Cerebellar cortex (tissue), 1 donor: ENCODE data around the gene TMEM147.

ENCODE experiments used
- DNase-seq: peaks from one replicate; pipeline ENCODE4 v3.0.0-alpha.2; 2015; ENCODE audit warnings: low spot score

The TMEM147 gene

DNA sequence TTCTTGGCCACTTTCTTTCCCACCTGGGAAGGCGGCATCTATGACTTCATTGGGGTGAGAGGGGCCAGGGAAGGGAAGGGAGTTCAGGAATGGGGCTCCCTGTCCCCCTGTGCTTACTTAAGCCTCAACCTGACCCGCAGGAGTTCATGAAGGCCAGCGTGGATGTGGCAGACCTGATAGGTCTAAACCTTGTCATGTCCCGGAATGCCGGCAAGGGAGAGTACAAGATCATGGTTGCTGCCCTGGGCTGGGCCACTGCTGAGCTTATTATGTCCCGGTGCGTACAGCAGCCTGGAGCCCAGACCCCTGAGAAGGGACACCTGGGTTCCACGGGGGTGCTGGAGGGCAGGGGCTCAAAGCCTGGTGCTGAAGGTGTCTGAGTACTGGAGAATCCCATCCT is 1.1 kb downstream of the TMEM147 start:
- no peak for DNase-seq

DNA sequence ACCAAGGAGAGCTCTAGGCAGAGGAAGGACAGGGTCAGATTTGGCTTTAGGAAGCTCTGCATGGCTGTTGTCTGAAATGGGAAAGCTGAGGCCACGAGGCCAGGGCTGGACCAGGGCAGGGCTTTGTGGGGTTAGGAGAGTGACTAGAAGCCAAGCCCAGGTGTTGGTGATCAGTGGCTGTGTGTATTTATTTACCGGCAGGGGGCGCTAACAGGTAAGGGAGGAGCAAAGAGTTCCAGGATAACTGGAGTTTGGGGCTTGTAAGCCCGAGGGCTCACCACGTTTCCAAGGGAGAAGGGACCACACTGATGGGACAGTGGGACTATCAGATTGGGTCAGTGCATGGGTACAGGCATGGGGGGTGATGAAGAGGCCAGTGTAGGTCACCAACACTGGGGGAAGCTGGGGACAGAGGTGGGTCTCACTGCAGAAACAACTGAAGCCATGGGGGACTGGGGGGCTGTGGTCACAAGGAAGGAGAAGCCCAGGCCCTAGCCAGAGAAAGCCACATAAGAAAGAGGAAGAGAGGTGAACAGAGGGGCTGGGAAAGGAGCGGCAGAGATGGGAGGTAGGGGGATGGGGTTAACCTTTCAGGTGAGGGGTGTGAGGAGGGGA is 3.9 kb downstream of the TMEM147 start:
- DNase-seq, result peak; percentile 88

DNA sequence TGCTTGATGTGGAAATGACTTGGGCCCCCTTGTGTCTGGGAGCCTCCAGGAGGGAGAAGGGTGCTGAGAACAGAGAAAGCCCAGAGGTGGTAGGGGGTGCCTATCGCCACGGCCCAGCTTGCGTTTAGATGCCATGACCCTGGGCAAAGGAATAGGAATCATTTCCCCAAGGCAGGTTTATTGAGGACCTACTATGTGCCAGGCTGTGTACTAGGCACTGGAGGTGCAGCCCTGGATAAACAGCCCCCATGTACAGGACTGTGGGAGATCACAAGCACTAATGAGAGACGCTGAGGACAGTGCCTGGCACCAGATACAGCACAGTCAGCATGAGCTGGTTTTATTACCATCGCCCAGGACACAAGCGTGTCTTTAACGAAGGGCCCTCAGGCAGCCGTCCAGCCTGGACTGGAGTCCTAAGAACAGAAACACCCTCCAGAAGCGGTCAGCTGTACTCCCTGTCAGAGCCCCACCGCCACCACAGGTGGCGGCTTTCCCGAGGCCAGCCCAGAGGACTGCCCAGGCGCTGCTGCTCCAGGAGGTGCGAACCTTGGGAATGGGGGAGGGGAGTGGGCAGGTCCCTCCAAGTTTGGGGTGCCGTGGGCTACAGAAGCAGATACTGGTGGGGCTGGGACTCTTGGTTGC is 4.6 kb downstream of the TMEM147 start:
- DNase-seq, result no peak

DNA sequence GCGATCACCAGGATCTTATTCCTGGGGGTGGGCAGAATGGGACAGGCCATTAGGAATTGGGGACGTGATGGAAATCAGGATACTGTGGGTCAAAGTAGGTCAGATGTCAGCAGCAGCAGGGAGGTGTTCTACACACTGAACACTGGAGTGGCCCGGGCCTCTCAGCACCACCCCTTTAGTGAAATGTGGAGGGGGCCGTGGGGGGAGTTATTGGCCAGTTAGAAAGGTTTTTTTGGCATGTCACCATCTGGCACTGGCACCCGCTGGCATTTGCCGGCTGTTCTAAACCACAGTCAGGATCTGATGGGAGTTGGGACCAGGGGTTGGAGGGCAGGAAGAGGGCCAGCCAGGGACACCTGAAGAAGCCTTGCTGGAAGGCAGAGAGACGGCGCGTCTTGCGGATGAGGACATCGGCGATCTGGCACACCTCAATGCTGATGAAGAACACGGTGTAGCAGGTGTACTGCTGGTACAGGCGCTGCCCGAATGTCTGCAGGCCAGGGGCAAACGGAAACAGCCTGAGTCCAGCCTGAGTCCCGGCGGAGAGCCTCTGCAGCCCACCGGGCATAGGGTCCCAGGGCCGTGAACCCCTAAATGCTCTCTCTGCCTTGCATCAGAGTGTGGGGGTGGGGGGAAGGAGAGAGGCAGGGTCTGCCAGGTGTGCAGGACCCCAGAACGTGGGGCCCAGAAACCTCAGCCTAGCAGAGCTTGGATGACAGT is 5.8 kb downstream of the TMEM147 start:
- no peak for DNase-seq

DNA sequence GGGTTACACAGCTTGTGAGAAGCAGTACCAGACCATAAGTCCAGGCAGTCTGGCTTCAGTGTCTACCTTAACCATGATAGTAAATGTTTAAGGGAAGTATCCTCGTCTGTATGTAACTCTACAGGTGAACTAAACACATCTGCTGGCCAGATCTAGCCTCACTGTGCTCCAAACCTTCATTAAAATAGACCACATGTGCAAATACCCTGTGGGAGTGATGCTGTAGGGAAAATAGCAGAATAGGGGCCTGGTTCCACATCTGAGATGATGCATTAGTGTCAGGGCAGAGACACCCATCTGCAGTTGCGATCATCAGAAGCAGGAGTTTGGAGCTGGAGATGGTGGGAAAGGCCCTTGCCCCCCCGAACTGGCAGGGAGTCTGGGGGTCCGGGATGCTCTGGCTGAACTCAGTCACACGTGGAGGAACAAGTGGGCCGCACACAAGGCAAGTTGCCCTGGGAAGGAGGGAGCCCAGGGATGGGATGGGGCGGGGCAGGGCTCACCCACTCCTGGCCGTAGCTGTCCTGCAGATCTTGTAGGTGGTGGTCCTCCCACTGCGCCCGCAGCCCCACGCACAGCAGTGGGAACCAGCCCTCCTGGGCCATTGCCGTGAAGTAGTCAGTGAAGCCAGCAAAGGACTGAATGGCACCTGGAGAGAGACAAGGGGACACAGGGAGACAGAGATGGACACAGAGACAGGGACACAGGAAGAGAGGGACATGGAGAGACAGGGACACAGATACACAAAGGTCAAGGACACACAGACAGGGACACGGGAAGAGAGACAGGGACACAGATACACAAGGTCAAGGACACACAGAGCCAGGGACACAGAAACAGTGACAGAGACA is 7.3 kb downstream of the TMEM147 start:
- no peak for DNase-seq

DNA sequence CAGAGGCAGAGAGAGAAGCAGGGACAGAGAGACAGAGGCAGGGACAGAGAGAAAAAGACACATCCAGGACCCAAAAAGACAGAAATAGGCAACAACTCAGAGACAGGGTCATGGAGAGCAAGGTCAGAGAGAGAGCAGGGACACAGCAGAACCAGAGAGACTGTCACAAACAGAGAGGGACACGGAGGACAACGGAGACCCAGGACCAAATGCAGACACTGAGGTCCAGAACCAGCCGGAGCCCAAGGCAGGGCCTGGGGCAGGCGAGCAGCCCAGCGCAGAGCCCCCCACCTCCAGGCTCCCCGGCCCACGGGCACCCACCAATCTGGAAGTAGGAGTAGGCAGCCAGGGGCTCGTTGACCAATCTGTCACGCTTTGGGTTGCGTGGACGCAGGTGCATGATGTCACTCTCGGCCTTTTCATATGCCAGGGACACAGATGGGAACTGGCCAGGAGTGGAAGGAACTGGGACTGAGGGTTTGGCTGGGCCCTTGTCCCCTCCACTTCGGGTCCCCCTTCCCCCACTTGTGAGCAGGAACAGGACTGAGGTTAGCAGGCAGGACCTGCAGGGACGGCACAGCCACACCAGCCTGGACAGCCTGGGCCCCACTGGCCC is 8.1 kb downstream of the TMEM147 start:
- DNase-seq, result peak; percentile 66

DNA sequence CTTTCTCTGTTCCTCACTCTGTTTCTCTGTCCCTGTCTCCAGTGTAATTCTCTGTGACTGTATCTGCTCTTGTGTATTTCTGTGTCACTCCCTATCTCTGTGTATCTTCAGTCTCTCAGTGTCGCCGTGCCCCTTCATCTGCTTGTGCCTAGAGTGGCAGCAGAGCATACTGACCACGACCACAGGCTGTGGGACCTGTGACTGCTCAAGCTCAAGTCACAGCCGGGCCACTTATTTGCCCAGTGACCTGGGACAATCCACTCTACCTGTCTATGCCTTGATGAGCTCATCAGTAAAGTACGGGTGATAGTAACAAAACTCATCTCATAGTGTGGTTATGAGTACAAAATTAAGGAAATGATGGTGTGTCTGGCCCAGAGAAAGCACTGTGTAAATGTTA is 8.7 kb downstream of the TMEM147 start:
- DNase-seq, result no peak

DNA sequence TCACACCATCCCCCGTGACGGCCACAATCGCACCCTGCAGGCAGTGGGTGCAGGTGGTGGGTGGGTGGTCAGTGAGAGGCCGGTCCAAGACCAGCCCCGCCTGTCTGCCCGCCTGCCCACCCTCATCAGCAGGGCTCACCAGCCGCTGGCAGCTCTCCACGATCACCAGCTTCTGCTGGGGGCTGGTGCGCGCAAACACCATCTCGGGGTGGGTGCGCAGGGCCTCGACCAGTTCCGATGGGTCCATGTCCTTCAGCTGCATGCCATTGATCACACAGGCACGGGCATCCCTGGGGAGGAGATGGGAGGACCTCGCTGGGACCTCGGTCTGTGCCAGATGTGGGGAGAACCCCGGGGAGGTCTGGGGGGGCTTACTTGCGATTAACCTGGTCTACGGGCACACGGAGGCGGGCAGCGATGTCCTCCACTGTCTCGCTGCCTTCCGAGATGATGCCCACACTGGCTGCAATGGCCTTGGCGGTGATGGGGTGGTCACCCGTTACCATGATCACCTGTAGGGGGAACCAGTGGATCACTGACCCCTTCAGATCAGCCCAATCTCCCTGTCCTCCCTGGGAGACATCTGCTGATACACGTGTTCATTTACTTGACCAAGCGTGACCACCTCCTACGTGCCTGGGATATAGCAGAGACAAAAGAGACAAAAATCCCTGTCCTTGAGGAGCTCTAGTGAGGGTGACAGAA is 10.0 kb downstream of the TMEM147 start:
- DNase-seq, result peak; percentile 39

DNA sequence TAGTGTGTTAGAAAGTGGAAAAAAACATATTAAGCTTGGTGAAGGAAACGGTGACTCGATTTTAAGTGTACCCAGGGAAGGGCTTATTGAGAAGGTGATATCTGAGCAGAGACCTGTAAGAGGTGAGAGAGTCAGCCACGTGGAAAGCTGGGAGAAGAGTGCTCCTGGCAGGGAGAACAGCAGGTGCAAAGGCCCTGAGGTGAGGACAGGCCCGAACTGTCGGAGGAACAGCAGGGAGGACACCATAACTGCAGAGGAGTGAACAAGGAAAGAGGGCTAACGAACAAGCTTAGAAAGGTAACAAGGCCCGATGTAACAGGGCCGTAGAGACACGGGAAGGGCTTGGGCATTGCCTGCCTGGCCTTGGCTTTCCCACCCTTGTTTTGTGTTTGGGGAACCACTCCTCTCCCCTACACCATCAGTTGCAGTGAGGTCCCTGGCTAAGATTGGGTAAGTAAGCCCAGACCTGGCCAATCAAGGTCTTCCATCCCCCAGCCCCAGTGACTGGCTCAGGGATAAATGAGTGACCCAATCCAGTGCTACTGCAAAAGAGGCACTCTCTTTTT is 10.7 kb downstream of the TMEM147 start:
- DNase-seq, result no peak

DNA sequence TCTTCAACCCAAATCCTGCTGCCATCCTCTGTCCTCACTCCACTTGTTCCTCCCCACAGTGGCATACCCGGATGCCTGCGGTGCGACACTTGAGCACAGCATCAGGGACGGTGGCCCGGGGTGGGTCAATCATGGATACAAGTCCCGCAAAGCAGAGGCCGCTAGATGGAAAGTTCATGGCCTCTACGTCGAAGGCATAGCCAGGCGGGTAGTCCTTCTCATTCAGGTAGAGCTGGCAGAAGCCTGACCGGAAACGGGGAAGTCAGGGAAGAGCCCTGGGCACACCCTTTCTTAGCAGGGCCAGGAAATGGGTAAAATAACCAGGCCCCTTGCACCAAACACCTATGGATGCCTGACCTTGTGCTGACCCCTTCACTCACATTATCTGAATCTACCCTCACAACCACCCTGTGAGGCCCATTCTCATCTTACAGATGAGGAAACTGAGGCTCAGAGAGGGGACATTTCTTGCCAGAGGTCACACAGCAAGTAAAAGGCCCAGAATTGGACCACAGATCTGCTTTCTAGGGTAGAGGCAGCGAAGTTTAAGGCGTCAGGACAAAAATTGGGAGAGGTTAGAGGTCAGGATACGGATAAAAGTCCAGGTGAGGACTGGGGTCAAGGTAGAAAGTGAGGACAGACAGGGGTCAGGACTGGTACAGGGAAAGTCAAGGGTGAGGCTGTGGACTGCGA is 11.6 kb downstream of the TMEM147 start:
- no peak for DNase-seq

DNA sequence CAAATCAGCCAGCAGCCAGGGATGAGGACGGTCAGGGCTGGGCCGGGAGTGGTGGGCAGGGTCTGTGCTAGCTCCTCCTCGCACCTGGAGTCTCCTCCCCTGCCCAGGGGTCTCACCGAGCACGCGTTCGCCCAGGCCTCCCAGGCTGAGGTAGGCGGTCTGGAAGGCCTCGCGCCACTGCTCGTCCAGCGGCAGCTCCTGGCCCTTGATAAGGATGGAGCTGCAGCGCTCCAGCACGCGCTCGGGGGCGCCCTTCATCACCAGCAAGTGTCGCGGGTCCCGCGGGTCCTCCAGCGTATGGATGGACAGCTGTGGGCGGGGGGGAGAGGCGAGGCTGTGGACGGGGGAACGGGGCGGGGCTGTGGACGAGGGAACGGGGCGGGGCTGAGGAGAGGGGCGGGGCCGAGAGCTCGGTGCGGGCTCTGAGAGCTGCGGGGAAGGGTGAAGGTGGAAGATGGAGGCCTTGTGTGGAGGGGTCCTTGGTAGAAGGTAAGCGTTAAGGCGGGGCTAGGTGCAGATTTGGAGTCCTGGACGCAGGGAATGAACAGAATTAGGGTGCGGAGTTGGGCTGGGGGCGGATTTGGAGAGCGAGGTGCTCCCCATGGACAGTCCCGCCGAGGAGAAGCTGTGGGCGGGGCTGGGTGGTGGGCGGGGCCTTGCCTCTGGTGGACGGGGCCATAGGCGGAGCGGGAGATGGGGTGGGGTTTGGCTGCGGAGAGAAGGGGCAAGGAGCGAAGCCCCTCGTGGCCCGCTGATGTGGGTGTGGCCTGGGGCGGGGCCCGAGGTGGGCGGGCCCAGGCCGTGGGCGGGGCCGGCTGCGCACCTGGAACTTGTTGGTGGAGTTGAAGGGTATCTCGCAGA is 12.3 kb downstream of the TMEM147 start:
- DNase-seq, result peak; percentile 84

DNA sequence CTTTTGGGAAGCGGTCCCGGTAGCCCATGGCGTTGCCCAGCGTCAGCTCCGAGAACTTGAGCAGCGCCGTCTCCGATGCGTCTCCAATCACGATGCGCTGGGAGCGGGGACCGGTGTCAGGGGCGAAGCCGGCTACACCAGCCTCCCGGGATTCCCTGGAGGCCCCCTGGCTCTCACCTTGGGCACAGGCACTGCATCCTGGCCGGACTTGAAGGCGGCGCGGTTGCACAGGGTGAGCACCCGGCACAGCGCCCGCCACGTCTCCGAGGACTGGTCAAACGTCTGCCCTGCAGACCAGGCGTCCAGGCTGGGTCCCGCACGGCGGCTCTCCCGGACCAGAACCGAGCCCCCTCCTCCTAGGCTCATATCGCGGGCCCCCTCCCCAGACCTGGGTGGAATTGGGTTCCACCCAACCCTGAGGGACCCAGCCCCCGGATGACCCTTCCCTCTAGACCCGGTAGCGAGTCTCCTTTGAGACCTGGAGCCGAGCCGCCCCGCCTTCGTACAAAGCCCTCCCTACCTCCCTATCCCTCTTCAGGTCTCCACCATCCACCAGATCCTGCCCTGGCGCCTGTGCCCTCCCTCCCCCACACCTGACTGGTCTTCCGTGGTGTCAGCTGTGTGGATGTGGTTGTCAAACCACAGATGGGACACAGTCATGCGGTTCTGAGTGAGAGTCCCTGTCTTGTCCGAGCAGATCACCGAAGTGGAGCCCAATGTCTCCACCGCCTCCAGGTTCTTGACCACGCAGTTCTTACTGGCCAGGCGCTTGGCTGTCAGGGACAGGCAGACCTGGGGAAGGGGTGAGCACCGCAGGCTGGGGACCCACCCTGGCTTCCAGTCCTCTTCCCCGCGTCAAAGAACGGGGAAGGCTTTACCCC is 13.2 kb downstream of the TMEM147 start:
- DNase-seq, result no peak

DNA sequence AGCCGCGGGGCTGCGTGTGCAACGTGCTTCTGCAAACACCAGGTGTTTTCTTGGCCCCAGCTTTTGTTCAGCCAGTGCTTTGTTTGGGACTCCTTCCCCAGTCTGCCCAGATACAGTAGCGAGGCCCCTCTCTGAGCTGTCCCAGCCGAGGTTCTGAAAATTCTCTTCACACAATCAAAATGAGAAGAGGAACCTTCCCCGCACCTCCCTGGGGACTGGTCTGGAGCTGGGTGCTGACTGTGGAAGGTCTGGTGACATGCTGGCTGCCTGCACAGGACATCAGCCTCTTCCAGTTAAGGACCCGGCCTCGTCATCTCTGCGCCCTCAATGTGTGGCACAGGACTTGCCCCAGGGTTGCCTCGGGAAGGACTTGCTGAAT is 13.8 kb downstream of the TMEM147 start:
- no peak for DNase-seq

DNA sequence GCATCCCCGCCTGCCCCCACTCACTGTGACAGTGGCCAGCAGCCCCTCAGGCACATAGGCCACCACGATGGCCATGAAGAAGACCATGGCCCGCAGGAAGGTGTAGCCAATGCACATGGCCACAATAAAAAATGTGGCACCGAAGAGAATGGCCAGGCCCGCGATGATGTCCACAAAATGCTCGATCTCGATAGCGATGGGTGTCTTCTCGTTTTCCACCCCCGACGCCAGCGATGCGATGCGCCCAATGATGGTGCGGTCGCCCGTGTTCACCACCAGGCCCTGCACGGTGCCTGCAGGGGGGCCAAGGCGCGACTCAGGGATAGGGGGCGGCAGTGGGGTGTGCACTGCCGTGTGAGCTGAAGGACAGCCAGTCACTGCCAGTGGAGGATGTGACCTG is 14.4 kb downstream of the TMEM147 start:
- DNase-seq, result no peak

DNA sequence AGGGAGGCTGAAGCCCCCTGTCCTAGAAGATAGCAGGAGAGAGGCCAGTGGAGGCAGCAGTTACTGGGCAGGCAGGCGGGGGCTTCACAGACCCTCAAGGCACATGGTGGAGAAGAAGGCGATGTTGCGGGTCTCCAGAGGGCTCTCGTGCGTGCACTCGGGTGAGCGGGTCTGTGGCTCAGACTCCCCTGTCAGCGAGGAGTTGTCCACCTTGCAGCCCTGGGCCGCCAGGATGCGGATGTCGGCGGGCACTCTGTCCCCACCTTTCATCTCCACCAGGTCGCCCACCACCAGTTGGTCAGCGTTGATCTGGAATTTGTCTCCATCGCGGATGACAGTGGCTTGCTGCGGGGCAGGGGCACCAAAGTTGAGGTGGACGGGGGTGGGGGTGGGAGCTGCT is 14.8 kb downstream of the TMEM147 start:
- no peak for DNase-seq

DNA sequence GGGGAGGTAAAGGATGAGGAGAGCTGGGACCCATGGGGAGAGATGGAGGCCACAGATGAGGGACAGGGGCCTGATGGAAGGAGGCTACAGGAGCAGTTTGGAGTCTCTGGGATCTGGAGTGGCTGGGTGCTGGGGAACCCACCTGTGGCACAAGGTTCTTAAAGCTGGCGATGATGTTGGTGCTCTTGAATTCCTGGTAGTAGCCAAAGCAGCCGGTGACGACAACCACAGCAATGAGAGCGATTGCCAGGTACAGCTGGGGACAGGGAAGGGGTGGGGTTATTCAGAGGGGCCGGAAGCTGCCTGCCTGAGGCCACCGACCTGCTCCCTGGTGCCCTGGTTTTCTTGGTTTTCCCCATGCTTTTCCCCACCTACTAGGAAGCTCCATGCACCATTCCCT is 15.3 kb downstream of the TMEM147 start:
- DNase-seq, result no peak

DNA sequence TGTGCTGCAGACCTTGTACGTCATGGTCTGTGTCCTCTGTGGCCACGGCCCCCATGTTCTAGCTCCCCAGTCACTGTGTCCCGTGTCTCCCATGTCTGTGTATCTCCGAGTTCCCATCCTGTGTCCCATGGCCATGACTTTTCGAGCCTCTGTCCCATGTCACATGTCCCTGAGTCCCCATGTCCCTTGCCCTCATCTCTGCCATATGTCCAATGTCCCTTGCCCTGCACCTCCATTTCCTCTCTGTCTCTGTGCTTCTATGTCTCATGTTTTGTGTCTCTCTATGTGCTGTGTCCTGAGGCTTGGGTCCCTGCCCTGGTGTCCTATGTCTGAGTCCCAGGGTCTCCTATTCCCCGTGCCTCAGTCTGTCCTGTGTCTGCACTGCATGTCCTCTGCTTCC is 16.0 kb downstream of the TMEM147 start:
- no peak for DNase-seq

DNA sequence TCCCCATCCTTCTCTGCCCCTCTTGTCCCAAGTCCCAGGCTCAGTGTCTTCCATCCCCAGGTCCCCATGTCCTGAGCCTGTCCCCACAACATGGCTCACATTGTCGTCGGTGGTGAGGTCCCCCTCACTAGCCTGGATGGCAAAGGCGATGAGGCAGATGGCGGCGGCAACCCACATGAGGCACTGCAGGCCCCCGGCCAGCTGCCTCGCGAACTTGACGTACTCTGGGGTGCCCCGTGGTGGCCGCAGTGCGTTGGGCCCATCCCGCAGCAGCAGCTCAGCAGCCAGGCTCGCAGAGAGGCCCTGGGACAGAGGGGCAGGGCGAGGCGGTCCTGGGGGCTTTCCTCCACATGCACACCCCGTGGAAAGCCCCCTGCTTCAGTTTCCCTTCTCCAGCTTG is 16.9 kb downstream of the TMEM147 start:
- DNase-seq, result no peak

DNA sequence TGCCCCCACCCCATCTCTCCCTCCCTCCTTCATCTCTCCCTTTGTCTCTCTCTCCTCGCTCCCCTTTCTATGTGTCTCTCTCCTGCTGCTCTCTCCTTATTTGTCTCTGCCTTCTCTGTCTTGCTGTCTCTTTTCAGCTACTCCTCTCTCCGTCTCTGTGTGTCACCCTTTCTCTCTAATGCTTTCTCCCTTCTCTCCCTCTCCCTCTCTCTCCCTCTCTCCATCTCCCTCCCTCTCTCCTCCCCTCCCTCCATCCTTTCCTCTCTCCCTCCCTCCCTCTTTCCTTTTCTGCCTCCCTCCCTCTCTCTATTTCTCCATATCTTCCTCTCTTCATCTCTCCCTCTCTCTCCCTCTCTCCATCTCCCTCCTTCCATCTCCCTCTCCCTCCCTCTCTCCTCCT is 17.4 kb downstream of the TMEM147 start:
- DNase-seq, result no peak
